GM23338 (cell line): ENCODE results near the gene RSPH1.

ENCODE experiments used
- POLR2AphosphoS5 ChIP-seq: IDR thresholded peaks from 2 replicates; pipeline ENCODE4 v1.6.1; 2016; ENCODE audit warnings: antibody characterized with exemption, low read depth
- TF ChIP-seq, protein P1 (sequence below), 2 experiments: fragments of 200-600 bp in 1 of 2; sonication (generic) in 1 of 2; conservative IDR thresholded peaks; 2 replicates each; pipeline versions ENCODE4 v1.5.1 to v1.6.1; 2016 to 2017; ENCODE audit warnings: antibody characterized with exemption in 2 of 2, low read depth in 2 of 2, mild to moderate bottlenecking in 2 of 2, moderate library complexity in 1 of 2

DNA sequence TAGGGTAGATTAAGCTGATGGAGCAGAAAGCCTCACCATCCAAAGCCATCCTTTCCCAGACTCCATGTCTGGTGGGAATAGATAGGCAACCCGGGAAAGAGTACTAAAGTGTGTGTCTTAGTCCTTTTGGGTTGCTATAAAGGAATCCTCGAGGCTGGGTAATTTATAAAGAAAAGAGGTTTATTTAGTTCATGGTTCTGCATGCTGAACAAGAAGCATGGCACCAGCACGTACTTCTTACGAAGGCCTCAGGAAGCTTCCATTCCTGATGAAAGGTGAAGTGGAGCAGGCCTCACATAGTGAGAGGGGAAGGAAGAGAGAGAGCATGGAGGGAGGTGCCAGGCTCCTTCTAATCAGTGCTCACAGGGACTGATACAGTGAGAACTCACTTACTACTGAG, 11.4 kb upstream of the RSPH1 start:
- TF ChIP-seq, protein P1, sequence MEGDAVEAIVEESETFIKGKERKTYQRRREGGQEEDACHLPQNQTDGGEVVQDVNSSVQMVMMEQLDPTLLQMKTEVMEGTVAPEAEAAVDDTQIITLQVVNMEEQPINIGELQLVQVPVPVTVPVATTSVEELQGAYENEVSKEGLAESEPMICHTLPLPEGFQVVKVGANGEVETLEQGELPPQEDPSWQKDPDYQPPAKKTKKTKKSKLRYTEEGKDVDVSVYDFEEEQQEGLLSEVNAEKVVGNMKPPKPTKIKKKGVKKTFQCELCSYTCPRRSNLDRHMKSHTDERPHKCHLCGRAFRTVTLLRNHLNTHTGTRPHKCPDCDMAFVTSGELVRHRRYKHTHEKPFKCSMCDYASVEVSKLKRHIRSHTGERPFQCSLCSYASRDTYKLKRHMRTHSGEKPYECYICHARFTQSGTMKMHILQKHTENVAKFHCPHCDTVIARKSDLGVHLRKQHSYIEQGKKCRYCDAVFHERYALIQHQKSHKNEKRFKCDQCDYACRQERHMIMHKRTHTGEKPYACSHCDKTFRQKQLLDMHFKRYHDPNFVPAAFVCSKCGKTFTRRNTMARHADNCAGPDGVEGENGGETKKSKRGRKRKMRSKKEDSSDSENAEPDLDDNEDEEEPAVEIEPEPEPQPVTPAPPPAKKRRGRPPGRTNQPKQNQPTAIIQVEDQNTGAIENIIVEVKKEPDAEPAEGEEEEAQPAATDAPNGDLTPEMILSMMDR (conservative IDR thresholded peaks at IDR 0.05; ENCODE audit: low read depth in 2 of 2): no peak
- no peak for TF ChIP-seq POLR2AphosphoS5
